PC-3 (cell line): Measurements from ENCODE around the gene RCSD1.

Source experiments
- CTCF ChIP-seq: fragments of 300-600 bp; sonication (generic); conservative IDR thresholded peaks from 2 replicates; pipeline ENCODE4 v1.5.1; 2017; ENCODE audit warnings: antibody characterized with exemption, low read depth, mild to moderate bottlenecking, low read length
- EZH2 ChIP-seq: fragments of 300-600 bp; sonication (generic); IDR thresholded peaks from one replicate; pipeline ENCODE4 v1.6.1; 2017; ENCODE audit warnings: antibody characterized with exemption, mild to moderate bottlenecking, low read length; ENCODE audit not compliant: unreplicated experiment

DNA sequence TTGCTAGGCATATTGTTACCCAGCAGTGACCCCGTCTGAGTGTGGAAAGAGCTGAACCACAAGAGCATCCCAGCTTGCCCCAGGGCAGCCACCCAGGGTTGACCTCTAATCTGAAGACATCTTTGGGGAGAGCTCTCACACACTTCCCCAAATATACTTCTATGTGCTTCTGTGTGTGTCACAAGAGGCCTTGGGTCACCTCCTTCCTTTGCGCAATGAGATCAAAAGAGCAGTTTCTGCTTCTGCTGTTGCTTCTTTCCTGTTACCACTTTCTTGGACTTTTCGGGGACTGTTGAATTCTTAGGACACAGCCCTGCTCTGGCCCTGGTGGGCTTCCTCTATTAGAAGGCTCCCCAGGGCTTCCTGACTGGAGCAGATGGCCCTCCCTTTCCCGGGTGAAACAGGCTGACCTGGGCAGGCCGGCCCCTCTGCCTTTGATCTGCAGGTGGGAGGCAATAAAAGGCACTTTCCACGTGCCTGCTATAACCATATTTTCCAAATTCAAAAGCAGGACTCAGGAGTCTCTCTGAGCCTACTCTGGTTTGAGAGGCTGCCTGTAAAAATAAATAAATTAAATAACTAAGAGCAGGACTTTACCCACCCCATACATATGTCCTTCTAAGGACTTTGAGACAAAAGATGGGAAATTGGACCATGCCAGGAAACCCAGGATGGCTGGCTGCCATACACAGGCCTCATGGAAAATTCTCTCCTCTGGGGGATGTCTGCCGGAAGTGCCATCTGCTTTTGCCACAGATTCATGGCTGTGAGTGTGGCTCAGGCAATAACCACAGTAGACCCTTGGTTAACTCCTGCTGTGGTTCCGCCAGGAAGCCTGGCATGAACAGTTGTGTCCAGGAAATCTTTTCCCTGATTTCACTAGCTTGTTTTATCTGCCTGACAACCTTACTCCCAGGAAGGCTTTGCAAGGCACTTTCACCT, 28.3 kb upstream of the RCSD1 start:
- TF ChIP-seq CTCF (no peak), EZH2 (no peak)
